Endothelial cell of hepatic sinusoid (primary cell): ENCODE data around the gene OSER1.

Experiments used
- in situ Hi-C: cut with HindIII; loops from 2 replicates; pipeline ENCODE4 v1.10.0; 2017; ENCODE audit warnings: low sequenced_read_pairs

OSER1 gene

GRCh38 chr20:44228465-44229258, 18.1 kb upstream of the OSER1 start:
- in situ Hi-C loops = no loop called here

DNA sequence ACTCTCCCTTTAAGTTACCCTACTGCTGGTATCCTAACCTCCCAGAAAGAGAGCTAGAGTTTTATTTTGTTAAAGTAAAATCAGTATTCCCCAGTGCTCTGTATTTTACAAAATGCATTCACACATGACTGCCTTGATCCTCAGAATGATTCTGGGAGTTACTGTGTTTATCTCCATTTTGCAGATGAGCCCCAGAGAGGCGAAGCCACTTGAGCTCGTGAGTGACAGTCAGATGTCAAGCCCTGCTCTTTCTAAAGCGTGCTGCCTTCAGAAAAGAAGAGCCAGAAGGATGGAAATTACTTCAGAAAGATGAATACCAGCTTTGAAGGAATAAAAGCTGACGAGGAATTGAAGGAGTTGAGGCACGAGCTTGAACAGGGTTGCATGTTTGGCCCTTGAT, 14.1 kb upstream of the OSER1 start:
- in situ Hi-C loops = loop anchor here (5.0 kb wide), 1 partner anchor 98 kb away; no protein-coding TSS in a partner anchor

DNA sequence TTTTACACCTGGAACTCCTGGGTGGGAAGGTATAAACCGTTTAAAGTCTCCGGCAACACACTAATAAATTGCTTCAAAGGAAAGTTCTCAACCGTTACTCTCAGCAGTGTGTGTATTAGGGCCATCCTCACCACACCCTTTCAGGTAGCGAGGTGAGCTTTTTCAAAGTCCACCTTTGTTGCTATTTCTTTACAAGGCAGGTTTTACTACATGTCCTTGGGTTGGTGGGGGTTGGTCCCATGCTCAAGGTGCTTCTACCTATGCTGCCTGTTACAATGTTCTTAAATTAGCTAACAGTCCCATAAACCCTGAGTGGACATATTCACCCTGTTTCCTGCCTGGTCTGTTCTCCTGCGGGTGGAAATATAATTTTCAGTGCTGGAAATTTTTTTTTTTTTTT, 13.2 kb upstream of the OSER1 start:
- in situ Hi-C loops = loop anchor here (5.0 kb wide), 1 partner anchor 99 kb away; no protein-coding TSS in a partner anchor

- in situ Hi-C loops = loop anchor here (5.0 kb wide), 1 partner anchor 100 kb away; no protein-coding TSS in a partner anchor
Measured at GRCh38 chr20:44222633-44223368, 12.2 kb upstream of the OSER1 start.

GRCh38 chr20:44222027-44222426, 11.5 kb upstream of the OSER1 start:
- in situ Hi-C loops = loop anchor here (5.0 kb wide), 1 partner anchor 100 kb away; no protein-coding TSS in a partner anchor

DNA sequence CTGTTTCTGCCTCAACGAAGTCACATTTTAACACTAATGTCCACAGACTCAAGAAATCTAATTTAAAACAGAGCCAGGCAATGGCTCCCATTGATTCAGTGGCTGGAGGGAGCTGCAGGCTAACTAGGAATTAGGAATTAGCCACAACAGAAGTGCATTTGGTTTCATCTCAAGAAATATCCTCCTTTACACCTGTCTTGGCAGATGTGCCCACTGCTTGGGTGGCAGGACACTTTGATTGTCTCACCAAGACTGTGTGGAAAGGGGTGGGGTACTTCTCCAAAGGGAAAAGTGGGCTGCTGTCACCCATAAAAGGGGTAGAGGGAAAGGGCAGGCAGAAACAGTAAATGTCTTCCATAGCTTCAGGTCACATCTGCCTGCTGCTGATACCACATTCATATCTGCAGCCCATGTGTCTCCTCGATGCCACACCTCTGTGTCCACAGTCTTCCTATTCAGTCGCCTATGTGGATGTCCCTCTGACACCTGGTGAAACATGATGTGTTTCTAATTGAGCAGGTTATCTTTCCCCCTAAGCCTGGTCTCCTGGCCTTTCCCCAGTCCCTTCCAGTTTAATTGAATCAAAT, 10.9 kb upstream of the OSER1 start:
- in situ Hi-C loops = loop anchor here (5.0 kb wide), 1 partner anchor 101 kb away; no protein-coding TSS in a partner anchor

DNA sequence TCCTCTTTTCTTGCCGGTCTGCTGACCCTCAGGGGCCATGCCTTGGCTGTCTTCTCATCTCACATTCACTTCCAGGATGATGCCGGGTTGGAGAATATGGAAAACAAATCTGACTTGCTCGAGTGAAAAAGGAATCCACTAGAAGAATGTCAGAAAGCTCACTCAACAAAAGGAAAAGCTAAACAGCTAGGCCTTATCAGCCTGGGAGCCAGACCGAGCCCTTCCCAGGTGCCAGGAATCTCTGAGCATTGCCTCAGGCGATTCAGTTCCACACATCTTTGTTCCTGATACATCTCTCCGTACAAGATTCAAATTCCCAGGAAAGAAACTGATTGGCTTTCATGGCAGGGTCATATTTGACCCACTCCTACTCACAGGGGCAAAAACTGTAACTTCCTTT, 9.2 kb upstream of the OSER1 start:
- in situ Hi-C loops = loop anchor here (5.0 to 10.0 kb wide), 2 partner anchors 103 to 165 kb away; no protein-coding TSS in a partner anchor

GRCh38 chr20:44219170-44219730, 8.7 kb upstream of the OSER1 start:
- in situ Hi-C loops = loop anchor here (10.0 kb wide), 1 partner anchor 166 kb away; no protein-coding TSS in a partner anchor

DNA sequence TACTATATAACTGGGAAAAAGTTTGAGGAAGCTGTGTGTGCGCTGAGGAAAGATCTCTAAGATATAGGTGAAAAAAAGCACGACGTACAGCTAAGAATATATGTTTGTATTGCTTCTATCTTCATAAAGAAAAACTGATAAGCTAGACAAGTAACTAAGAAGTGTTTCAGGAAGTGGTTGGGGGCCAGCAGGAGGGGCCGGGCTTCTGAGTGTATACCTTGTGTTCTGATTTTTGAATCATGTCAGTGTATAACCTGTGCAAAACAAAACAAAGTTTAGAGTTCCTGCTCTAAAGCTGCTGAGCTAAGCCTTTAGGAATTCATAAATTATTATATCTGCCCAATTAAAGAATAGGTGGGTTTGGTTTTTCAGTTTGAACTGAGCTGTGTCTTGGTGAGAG, 7.9 kb upstream of the OSER1 start:
- in situ Hi-C loops = loop anchor here (10.0 kb wide), 1 partner anchor 166 kb away; no protein-coding TSS in a partner anchor

- in situ Hi-C loops = loop anchor here (10.0 kb wide), 1 partner anchor 167 kb away; no protein-coding TSS in a partner anchor
Measured at GRCh38 chr20:44217342-44218092, 6.9 kb upstream of the OSER1 start.

DNA sequence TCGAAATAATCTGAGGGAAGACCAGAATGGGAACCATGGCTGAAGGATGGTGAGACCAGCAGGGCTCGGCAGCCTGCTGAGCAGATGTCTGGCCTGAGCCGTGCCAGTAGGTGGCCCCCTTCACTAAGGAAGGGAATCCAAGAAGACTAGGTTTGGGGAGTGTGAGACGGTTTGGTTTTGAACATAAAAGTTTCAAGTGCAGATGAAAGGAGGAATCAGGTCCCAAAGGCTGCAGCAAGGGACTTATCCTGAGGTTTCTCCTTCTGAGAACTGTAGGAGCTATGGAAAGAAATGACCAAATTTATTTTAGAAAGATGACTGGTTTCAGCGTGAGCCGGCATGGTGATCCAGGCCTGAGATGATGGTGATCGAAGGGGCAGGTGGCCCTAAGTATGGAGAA, 4.6 kb upstream of the OSER1 start:
- in situ Hi-C loops = loop anchor here (10.0 kb wide), 1 partner anchor 170 kb away; no protein-coding TSS in a partner anchor

DNA sequence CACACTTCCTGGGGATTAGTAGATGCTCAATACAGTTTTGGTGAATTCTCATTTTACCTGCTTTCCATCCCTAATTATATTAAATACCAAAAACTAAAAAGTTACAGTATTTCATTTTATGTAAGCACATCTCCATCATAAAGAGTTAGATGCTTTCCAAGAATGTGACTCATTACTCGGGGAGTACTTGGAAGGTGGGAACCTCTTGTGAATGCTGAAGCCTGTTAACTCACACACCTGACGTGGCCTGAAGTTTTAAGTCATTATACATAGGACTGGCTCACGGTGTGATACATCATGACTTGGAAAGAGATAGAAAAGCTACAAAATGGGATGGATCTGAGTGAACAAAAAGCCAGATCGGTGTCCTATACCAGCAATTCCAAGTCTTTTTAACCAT, 2.2 kb upstream of the OSER1 start:
- in situ Hi-C loops = loop anchor here (10.0 kb wide), 1 partner anchor 172 kb away; no protein-coding TSS in a partner anchor

DNA sequence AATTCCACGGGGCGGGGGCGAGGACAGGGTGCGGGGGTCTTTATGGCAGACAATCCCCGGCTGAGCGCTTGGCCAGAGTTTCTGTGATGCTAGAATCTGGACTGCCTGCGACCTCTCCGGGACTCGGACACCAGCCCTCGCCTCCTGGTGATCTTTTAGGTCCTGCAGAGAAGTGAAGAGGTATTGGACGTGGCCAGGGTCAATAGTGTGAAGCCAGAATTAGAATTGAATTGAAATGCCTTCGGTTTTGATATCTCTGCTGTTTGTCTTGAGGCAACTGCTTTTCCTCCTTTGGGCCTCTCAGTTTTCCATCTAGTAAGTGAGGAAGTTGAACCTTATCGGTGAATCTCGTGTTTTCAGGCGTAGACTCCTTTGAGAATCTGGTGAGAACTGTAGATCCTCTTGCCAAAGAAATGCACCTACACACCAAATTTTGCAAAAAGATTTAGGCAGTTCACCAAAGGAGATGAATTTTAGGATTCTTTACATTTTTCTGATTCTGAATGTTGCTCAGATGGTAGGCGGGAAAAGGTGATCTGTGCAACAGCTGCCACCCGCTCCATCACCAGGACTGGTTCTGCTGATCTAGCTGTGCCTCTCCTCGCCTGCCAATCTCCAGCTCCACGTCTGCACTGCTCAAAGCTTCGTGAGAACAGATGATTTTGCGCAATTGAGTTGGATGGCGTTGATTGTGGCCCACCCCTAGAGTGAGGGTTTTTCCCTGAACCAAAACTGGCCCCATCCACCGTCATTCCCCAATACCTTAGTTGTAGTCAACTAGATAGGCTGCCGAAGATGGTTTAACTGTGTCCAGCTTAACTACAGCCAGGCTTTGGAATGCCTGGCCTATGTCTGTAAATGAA, 837 bp upstream of the OSER1 start:
- in situ Hi-C loops = loop anchor here (10.0 kb wide), 1 partner anchor 173 kb away; no protein-coding TSS in a partner anchor

DNA sequence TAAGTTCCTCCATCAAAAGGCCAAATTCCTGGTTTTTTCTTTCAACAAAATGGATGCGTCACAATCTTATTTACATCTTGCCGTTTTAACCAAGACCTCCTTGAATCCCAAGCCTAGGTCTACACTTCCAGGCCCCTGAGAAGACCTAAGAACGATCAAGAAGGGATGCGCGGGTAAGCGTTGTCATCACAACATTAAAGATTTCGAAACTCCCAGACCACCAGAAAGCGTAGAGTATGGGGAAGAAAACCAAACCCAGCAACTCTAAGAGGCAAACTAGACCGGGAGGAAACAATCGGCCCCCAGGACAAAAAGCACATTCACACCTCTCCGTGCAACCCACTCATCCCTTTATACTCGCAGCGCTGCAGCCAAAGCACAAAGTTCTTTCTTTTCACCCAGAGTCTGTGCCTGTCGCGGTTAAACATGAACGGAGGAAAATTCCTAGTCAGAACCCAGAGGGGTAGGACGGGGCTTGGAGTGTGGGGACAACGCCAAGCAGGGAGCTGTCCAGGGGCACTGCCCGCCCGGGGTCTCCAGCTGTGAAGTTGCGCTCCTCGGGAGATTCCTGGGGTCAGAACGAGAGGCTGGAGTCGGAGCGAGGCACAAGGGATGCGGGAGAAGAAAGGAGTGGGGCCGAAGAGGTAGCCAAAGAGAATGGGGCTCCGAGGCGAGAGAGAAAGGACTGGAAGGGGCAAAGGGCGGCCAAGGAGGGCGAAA, 725 bp downstream of the OSER1 start:
- in situ Hi-C loops = loop anchor here (10.0 kb wide), 1 partner anchor 175 kb away; no protein-coding TSS in a partner anchor

DNA sequence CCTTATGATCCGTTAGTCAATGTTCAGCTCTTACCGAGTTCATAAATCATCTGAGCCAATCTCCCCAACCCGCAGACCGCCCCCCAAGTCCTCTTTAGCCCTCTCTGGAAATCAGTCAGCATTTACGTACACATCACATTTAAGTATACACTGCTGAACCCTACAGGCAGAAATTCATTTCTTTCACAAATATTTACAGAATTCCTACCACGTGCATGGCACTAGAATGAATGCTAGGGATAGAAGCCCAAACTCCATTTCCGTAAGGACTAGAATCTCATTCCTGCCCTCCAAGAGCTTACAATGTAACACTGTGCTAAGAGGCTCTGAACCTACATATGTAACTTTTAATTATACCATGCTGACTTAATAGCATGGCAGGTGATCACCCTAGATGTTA, 1.8 kb downstream of the OSER1 start:
- in situ Hi-C loops = no loop called here

GRCh38 chr20:44208165-44208564, 2.4 kb downstream of the OSER1 start:
- in situ Hi-C loops = no loop called here

GRCh38 chr20:44207126-44207723, 3.3 kb downstream of the OSER1 start:
- in situ Hi-C loops = no loop called here

DNA sequence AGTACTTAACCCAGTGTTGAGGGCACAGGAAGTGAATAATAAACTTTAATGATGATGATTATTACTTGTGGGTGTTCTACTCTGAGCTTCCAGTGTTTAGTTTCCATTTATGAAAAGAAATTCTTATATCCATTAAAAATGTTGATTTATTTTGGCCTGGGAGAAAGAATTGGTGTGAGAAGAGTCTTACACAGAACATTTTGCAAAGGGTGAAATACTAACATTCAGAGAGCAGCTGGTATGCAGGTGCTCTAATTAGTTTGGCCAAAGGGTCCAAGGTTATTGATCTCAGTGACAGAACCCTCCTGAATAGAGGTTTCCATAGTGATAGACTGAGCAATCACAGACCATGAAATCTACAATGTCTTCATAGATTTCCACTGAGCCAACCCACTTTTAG, 4.4 kb downstream of the OSER1 start:
- in situ Hi-C loops = no loop called here
